ENCODE results near the gene C1orf159.

The C1orf159 gene

GRCh38 chr1:1090424-1091343 is 25.2 kb downstream of the C1orf159 start:
- DNase-seq: no peak

DNA sequence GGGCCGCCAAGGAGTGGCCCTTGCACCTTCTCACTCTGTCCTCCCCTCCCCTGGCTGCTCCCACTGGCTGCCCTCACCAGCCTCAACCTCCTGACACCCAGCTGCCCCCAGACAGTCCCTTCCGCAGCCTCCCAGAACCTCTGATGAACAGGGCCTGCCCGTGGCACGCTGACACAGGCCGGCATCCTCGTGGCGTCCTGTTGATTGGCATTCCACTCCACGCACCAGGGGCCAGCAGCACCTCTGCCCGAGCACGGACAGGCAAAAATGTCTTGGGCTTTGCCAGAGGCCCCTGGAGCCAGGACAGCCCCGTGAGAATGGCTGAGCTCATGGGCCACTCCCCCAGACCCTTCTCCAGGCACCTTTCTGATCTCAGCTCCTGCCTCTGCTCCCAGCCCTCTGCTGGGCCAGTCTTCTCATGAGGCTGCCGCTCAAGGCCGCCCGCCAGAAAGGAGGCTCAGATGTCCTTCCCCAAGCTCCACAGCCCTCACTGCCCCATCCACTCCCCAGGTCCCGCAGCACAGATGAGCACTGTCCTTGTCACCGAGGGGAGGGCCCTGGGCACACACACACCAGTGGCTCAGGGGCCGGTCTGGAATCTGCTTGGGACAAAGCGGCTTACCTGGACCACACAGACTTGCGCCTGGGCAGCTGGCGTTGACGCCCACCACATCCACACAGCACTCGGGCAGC is 26.0 kb downstream of the C1orf159 start:
- DNase-seq: no peak

DNA sequence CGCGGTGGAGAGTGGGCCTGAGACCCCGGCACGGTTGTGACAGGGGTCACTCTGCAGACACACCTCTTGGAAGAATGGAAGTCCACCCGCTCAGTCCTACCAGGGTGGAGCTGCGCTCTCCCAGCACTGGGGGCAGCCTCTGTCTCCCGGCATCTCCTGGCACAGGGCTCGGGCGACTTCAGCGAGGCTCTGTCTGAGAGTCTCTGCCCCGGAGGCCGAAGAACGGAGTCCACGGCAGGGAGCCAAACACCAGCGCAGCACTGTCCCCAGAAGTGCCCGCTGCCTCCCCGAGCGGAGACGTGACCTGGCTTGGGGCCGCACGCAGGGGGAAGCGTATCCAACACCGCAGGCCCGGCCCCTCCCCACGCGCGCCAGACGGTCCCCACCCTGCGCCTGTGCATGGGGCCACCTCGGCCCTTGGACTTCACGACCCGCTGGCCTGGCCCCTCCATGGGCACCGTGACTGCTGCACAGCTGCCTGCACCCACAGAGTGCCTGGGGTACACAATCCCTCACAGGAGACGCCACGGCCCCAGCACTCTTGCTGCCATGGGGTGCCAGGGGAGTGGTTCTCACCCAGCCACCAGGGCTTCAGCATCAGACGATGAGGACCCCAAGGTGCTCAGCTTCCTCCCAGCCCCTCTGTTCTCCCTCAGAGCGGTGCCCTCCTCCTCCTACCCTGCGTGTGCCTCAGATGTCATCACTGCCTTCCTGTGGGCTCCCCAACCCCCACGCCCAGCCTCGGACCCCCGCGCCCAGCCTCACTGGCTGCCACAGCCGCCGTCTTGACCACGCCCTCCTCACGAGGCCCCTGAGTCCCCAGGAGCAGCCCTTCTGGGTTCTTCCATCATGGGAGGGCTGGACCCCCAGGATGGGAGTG is 26.8 kb downstream of the C1orf159 start:
- no peak for DNase-seq

DNA sequence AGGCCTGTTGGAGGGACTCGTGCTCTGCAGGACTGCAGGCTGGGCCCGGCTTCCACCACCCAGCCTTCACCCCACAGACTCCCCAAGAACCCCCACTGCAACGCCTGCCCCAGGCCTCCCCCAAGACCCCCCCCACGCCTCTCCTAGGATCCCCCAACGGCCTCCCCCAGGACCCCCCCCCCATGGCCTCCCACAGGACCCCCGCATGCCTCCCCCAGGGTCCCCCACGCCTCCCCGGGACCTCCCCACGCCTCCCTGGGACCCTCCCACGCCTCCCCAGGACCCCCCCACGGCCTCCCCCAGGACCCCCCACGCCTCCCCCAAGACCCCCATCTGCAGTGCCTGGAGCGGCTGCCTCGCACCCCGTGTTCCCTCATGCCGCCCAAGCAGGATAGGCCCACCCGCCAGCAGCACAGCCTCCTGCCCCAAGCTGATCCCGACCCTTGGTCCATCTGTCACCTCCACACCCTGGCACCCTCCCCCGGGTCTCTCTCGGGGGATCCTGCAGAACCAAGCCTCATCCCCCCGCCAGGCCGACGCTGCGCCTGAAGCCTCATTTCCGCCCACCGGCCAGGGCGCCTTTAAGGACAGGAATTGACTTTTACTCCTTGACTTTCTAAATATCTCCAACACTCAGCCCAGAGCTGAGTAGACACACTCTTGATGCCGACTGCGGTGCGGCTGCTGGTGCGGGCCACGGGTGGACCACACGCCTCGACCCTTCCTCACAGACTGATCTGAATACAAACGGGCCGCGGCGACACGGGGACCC is 27.7 kb downstream of the C1orf159 start:
- no peak for DNase-seq

GRCh38 chr1:1087351-1088028 is 28.4 kb downstream of the C1orf159 start:
- no peak for DNase-seq

DNA sequence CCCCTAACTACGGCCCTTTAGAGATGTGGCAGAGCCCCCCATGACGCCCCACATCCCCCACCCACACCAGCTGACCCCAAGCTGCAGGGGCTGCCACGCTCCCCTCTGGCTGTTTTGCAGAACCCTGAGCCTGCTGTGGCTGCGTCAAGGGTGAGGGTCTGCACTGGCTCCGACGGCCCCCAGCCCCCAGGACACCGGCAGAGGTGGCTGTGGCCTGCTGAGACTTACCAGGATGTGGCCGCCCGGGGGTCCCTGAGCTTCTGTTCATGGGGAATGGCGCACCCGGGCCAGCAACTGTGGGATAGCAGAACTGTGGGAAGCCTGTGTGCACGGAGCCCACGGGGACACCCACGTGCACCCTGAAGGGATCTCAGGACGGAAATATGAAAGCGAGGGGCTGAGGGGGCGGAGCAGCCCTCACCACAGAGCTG is 29.0 kb downstream of the C1orf159 start:
- no peak for DNase-seq

- DNase-seq: no peak
These were observed 29.7 kb downstream of the C1orf159 start for GRCh38 chr1:1085911-1086841.

GRCh38 chr1:1085171-1085841 is 30.6 kb downstream of the C1orf159 start:
- no peak for DNase-seq

DNA sequence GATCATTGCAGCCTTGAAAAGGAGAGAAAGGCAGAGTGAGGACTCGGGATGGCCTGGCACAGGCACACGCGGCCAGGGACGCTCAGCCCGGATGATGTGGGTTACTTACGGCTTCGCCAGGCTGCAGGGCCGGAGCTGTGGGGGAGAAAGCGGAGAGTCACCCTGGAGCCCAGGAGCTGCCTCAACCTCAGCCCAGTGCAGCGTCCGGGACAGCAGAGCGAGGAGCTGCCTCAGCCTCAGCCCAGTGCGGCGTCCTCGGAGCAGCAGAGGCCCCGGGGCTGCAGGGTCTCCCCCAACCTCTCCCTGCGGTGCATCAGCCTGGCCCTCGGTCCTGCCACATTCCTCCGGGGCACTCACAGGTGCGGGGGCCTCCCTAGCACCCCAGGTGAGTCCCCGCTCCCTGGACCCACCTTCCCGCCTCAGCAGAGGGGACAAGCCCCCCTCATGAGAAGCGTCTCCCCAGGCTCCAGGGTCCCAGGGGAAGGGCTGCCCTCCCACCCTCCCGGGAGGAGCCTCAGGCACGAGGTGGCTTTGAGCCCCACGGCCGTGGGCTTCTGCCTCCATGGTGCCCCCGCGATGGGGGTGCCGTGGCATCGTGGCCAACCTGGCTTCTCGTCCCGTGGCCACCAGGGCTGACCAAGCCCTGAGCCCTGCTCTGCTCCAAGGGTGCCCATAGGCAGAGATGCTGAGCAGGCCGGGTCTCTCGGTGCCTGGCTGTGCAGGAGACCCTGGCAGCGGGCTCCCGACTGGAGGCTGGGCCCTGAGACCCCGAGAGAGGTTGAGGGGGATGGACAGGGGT is 31.3 kb downstream of the C1orf159 start:
- no peak for DNase-seq

DNA sequence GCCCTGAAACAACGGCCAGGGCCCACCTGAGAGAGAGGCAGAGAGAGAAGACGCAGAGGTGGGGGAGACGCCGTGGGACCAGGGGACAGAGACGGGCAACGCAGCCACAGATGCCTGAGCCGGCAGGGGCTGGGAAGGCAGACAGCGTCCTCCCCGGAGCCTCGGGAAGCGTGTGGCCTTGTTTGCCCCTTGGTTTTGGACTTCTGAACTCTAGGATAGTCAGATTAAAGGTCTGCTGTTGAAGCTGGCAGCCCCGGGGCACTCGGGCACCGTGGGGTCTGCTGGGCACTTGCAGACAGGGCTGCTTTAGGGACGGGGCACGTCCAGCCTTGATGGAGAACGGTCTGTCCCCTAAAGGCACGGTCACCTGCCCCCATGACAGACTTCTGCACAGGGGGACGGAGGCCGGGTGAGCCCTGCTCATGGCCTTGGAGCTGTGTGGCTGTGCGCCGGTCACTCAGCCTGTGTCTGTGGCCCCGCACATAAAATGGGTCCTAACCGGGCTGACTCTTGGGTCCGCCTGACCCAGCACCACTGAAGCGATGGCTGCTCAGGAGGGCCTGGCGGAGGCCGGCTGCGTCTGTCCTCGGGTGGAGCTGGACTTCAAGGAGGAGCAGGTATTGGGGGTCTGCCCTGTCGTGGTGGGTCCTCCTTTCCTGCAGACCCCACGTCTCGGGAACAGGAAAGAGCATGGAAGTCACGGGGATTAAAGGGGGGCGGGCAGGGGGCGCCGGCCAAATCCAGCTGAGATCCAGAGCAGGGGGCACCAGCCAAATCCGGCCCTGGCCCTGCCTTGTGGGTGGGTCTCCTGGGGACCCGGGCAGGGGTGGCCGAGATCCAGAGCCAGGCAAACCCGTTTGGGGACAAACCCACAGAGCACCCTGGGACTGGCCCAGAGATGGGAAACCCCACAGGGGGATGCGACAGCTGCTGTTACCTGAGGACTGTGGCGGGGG is 32.2 kb downstream of the C1orf159 start:
- no peak for DNase-seq

DNA sequence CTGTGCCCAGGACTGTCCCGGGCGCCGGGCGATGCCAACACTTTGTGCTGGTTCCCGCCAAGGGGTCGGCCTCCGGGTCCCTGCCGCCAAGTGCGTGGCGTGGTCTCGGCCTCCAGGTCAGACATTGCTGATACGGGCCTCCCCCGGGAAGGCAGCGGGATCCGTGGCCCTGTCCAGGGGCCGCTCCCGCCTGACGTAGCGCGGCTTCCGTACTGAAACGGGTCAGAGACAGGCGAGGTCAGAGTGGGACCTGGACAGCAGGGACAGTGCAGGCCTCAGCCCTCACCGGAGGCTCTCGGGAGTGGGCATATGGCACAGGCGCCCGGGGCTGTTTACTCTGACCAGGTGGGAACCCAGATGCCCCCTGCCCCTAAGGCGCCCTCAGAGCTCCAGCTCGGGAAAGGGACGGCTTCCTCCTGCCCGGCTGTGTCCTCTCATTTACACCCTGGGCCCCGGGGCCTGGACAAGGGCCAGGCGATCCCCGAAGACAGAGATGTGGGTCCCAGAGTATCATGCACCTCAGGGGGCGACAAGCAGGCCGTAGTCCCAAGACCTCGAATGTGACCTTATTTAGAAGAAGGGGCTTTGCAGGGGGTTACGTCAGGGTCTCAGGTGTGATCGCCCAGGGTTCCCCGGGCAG is 33.0 kb downstream of the C1orf159 start:
- DNase-seq: no peak

- DNase-seq: no peak
These were observed 33.6 kb downstream of the C1orf159 start for GRCh38 chr1:1082239-1082775.

- no peak for DNase-seq
These were observed 34.3 kb downstream of the C1orf159 start for GRCh38 chr1:1081311-1082238.

DNA sequence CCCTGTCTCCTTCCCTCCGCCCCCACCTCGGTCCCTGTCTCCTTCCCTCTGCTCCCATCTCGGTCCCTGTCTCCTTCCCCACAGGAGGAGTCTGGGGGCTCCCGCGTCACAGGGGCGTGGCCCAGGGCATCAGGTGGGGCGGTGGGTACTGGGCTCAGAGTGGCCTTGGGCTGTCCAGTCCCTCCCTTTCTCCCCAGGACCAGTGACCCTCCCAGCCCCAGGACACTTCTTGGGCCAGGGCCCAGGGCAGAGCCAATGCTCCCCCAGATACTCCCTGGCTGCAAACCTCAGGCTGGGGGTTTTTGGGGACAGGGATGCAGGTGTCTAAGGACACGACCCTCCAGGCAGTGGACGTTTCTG is 35.0 kb downstream of the C1orf159 start:
- no peak for DNase-seq

DNA sequence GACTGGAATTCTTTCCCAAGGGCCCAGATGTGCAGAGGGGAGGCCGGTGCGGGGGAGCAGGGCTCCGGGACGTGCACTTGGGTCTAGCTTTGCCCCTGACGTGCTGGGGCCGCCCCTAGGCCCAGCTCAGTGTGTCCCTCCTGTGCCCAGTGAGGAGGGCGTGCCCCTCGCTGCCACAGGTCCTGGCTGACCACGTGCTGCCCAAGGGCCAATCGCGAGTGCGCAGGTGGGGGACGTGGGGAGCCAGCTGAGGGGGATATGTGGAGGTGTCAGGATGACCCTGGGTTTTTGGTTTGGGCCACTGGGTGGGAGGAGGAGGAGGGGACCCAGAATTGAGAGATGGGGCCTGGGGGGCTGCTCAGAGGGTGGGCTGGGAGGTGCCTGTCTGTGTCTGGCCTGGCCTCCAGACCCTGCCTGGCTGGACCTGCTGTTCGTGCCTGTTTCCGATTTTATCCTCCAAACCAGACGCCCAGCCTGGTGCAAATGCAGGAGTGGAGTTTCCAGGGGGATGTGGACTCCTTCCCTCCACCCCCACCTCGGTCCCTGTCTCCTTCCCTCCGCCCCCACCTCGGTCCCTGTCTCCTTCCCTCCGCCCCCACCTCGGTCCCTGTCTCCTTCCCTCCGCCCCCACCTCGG is 35.6 kb downstream of the C1orf159 start:
- no peak for DNase-seq
